GM18526 (cell line): ENCODE measurements around the gene TAPBP.

Experiments
- POLR2A ChIP-seq: IDR thresholded peaks from 3 replicates; pipeline ENCODE4 v1.6.1; 2011; ENCODE audit not compliant: insufficient read length; ENCODE audit errors: extremely low read depth

The TAPBP gene

DNA sequence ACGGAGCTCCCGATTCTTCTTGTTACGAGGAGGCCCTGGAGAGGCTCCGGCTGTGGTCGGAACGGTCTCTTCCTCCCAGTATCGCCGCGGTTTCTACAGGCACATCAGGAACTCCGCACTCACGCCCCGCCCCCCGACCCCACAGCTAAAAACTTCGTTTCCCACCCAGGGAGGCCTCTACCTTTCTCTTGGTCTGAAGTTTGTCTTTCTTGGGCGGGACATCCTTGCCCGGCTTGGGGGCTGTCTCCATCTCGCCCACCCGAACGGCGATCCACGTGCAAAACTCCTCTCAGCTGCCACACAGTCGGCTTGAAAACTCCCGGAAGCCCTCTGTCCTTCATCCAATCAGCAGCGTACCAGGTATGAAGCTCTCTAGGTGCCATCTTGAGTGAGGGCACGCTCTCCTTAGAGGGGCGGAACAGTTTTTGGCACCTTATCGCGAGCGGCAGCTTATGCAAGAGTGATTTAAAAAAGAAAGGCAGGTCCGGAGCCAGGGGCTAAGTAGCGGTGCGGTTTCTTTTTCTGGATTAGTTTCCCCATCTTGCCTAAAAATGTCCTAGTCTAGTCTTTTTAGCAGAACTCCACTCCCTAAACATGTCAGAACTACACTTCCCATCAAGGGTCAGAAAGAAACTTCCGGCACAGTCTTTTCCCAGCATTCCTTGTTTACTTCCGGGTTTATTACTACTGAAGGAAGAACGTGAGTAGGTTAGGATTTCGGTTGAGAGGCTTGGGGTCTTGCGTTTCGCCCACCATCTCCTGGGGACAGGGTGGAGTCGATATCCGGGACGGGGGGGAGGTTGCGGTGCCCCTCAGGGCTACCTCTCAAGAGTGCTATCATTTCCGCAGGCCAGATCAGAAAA is 24.7 kb downstream of the TAPBP start, which contains the start of the genes PFDN6 and WDR46:
Gene PFDN6, plus strand, starts transcription at position 681 of the 863 bp plus-strand sequence. CDS start 256 bp downstream, outside the sequence.
Gene WDR46, minus strand, starts transcription at position 319 of the 863 bp plus-strand sequence. Its CDS starts 69 bp downstream, at position 250.
- peak; percentile 48 for TF ChIP-seq POLR2A

DNA sequence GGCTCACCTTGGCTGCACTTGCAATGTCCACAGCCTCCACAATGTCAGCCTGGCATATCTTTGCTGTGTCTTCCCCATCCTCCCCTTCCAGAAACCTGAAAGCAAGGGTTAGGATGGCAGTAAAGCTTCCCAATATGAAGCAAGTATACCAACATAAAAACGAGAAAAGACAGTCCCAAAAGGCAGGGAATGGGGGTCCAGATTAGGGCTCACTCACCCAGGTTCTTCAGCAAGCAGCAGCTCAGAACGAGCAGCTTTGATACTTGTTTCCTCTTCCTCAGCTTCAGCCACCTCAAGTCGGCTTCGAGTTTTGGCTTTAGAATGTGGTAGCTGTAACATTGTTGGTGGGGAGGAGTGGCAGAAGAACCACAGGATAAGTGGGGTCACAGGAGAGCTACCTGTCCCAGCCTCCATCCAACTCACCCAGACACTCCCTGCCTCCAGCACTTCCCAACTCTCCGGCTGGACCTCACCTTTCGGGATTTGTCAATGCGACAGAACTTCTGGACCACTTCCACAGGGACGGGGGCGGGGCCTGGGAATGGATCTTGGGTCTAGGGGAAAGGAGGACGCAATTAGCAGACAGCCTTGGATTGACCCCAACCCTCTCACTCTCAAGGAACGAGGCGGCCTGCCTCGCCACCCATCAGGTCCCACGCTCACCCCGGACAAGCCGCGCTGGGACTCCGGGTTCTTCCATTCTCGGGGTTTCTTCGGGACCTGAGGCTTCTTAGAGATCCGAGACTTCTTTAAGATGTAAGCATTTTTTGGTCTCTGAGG is 25.5 kb downstream of the TAPBP start:
- TF ChIP-seq POLR2A = no peak

DNA sequence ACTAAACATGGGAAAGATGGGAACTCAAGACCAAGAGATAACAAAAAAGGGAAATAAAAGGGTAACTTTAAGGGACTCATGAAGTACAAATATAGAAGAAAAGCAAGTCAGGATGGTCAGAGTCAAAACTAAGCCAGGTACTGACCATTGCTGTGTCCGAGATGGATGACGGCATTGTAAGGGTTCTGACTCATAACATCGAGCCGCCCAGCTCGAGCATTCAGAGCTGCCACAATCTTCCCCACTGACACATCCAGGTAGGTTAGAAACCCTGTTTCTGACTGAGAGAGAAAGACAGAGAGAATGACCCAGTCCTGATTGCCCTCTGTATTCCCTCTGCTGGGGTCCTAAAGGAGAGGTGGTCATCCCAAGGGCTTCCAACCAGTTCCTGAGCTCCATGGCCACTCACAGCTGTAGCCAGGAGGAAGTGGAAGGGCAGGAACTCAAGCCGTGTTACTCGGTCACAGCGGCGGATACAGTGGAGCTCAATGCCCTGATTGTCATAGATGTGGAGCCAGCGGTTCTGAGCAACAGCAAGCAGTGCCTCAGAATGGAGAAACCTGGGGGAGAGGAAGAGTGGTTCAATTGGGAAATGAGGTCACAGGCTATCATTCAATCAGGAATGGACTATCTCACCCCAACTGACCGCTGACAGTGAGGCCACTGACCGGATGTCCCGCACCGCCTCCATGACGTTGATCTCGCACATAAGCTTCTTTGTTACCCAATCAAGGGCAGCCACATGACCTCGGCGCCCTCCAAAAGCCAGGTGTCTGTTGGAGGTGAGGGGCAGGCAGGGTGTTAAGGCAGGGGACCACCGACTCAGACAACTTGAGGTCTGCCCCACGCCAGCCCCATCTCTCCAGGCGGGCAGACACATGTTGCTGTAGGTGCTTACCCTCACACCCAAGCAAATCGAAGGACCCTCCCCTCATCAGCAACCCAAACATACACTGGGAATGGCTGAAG is 26.6 kb downstream of the TAPBP start:
- TF ChIP-seq POLR2A = no peak

DNA sequence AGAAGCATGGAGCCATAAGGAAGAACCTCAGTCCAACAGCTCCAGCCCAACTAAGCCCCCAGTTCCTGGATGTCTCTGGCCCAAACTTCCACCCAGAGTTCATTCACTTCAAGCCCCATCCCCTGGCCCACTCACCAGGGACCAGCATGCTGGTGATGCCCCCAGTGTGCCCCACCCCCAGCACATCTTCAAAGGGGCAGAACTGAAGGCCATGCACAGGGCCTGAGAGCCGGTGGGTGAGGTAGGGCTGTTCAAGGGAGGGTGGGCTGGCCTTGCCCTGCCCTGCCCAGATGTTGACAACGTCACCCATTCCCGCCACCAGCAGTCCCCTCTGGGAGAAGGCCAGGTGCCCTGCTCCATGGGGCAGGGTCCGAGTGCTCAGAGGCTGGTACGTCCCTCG is 33.3 kb downstream of the TAPBP start:
- no peak for TF ChIP-seq POLR2A

DNA sequence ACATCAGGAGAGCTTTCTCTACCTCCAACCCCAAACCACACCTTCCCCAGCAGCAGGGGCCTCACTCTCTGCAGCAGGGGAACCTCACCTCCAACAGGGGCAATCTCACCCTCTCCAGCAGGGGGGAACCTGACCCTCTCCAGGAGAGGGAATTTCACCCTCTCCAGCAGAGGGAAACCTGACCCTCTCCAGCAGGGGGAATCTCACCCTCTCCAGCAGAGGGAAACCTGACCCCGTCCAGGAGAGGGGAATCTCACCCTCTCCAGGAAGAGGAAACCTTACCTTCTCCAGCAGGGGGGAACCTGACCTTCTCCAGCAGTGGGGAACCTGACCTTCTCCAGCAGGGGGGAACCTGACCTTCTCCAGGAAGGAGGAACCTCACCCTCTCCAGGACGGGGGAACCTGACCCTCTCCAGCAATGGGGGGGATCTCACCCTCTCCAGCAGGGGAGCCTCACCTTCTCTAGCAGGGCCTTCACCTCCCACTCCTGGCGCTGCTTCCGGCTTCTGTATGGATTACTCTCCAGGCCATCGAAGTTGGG is 33.8 kb downstream of the TAPBP start:
- no peak for TF ChIP-seq POLR2A

DNA sequence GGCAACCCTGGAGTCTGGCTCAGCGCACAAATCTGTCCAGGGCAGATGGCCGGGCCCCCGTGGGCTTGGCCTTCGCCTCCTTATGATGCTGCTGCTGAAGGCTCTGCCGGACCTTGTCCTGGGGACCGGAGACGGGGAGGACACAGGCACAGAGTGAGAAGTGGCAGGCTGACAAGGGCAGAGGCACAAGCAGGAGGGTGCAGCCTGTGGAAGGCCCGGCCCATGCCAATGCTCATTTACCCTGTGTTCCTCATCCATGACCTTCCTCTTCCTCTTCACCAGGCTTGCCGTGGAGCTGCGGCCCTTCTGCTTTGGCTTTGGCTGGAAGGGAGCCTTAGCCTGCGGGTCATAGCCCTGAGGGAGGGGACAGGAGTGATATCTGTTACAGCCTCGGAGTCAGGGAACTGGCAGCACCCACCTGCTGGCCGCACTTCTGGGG is 34.6 kb downstream of the TAPBP start:
- TF ChIP-seq POLR2A = no peak

DNA sequence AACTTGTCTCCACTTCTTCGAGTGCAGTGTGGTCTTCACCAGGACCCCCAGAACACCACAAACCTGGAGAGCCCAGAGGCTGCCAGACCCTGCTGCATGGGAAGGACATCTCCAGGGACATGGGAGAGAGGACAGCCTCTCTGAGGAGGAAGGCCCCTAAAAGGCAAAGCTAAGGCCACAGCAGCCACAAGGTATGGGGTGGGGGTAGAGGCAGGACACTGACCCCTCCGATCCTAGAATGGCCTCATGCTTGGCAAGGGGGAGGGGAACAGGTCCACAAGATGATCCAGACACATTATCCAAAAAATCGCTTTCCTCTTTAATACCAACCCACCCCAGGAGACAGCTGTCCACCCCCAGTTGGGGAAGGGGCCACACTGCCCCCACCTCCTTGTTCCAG is 35.1 kb downstream of the TAPBP start:
- no peak for TF ChIP-seq POLR2A

- no peak for TF ChIP-seq POLR2A
Measured at GRCh38 chr6:33278392-33278741, 35.5 kb downstream of the TAPBP start.

GRCh38 chr6:33277663-33278391 is 36.1 kb downstream of the TAPBP start:
- no peak for TF ChIP-seq POLR2A

GRCh38 chr6:33276864-33277662 is 36.8 kb downstream of the TAPBP start, which contains the start of gene B3GALT4:
Gene B3GALT4 (plus strand): TSS chr6:33277123. CDS start chr6:33277420, 297 bp downstream.
- TF ChIP-seq POLR2A = peak; percentile 68

DNA sequence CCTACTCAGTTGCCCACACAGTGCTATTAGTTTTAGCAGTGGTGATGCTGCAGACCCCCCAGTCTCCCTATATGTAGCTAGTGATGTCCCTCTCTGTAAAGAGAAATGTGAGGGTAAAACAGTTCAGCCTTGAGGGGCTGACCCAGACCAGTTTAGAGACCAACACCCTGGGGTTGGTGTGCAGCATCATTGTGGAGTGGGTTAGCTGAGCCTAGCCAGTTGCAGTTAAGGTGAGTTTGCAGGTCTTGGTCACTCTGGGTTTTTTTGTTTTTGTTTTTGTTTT is 37.4 kb downstream of the TAPBP start:
- TF ChIP-seq POLR2A = no peak

DNA sequence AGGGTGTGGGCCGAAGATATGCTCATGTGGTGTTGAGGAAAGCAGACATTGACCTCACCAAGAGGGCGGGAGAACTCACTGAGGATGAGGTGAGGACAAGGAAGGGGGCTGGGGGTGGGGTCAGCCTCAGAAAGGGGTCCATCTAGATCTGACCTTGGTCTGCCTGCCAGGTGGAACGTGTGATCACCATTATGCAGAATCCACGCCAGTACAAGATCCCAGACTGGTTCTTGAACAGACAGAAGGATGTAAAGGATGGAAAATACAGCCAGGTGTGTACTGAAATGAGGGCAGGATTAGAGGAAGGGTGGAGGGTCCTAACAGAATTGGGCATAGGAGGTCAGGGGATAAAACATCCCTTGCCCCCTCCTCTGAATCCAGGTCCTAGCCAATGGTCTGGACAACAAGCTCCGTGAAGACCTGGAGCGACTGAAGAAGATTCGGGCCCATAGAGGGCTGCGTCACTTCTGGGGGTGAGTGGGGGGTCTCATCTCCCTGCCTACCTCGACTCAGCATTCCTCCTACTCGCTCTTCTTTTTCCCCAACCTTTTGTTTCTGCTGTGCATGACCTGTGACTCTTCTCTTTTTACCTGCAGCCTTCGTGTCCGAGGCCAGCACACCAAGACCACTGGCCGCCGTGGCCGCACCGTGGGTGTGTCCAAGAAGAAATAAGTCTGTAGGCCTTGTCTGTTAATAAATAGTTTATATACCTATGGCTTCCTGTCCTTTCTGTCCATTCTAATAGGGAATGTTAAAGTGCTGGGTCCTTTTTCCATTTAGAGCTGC is 37.9 kb downstream of the TAPBP start:
- peak; percentile 17 for TF ChIP-seq POLR2A

GRCh38 chr6:33273924-33274902 is 39.7 kb downstream of the TAPBP start:
- TF ChIP-seq POLR2A = no peak
